ENCODE measurements around the gene ZC3H12D. TPM values are rescaled to one million over a fixed set of nuclear protein-coding genes. Genes with fewer than 3 reads are reported as not detected.

Gene ZC3H12D
- total and polyA plus RNA-seq, 2 donors, result 2.3 to 5.8 TPM

DNA sequence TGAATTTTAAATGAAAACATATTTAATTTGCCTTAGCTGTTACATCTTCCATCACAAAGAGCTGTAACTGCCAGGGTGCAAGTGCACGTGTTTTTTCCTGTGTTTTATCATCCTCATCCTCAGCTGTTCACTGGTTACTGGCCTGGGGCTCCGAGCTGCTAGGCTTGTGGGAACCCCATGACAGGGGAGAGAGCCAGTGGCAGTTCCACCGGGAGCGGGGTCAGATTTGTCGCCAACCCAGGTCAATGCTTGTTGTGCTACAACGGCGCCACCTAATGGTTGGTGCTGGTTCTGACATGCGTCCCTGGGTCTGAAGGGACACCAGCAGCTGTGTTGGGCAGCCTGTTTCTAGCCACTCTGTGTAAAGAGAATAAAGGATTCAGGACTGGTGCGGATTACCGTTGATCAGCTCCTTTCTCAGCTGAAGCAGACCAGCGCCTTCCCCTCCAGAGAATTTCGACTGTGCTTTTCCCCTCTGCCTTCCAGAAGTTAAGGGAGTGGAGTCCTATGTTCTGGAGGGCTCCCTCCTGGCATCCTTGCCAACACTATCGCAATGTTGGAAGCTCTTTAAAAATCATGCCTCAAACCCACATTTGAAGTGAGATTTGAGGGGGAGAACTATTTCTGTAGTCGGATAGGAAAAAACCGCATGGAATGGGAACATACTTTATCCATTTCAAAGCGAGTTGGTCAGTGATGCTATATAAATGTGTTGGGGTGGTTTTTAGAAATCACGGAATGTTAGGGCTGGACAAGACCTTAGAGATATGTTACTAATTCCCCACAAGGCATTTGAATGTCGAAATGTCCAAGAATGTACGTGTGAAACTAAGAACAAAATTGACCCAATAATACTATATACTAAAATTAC, 52.7 kb downstream of the ZC3H12D start:
- Histone ChIP-seq H3K27me3 (ENCODE audit: control insufficient read depth in 2 of 2, insufficient read depth in 1 of 2, low read length in 1 of 2) (no peaks in the 10 kb centered on the region), H3K27ac (ENCODE audit: low read depth in 1 of 2, low read length in 1 of 2) (no peak overlapping the region), H3K4me1 (ENCODE audit: control insufficient read depth in 2 of 2, insufficient read depth in 2 of 2, low read length in 2 of 2) (peaks cover 0 to 10% of the 10 kb centered on the region in 2 donors), H3K9me3 (ENCODE audit: control insufficient read depth in 2 of 2, insufficient read depth in 1 of 2, low read length in 1 of 2) (no peaks in the 10 kb centered on the region), H3K4me3 (ENCODE audit: low read length in 2 of 2) (no peak overlapping the region), H3K36me3 (ENCODE audit: control insufficient read depth in 2 of 2, insufficient read depth in 2 of 2, low read length in 1 of 2) (no peaks in the 10 kb centered on the region)
- 43% methylated on average over 19 of the region's 19 CpGs for WGBS
- peak; percentile 65 to 93 (median 77) for DNase-seq (ENCODE audit: low read depth in 6 of 9, low spot score in 9 of 9)

DNA sequence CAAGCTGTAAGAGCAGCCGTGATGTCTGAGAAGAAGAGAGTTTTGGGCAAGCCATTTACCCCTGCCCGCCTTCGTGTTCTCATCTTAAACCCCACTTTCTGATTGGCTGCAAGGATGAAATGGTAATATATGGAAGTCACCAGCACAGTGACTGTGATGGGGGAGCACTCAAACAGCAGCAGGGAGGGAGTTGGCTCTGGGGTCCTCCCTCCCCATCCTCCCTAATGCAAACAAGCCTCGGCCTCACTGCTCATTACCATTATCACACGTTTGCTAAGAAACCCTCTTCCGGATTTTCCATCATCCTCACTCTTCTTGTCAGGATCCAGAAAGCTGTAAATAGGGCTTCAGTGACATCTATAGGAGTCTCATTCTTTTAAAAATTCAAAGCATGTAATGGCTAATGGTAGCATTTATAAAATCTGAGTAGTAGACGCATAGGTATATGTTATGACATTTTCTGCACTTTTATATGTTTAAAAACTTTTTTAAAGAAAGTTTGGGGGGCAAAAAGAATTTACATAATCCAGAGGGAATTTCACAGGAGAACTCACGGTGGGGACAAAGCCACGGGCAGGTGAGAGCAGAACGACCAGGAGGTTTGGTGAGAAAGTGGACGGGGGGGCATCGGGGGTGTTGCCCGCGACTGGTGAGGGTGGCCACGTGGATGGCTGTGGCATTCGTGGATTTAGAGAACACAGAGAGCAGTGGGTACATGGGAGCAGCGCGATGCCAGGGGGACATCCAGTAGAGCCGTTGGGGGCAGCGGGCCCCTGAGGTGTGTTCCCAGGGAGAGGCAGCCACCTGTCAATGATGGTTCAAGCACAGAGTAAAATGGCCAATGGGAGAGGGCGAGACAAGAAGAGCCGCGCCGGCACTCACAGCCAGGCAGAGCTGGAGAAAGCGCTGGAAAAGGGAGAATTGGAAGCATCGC, 55.1 kb downstream of the ZC3H12D start:
- H3K36me3 ChIP-seq (ENCODE audit: control insufficient read depth in 2 of 2, insufficient read depth in 2 of 2, low read length in 1 of 2), result no peaks in the 10 kb centered on the region
- DNase-seq (ENCODE audit: low read depth in 6 of 9, low spot score in 9 of 9), result no peak
- peaks cover 0 to 3% of the 10 kb centered on the region in 2 donors for H3K9me3 ChIP-seq (ENCODE audit: control insufficient read depth in 2 of 2, insufficient read depth in 1 of 2, low read length in 1 of 2)
- WGBS, result 97% methylated on average over 26 of the region's 26 CpGs
- H3K27me3 ChIP-seq (ENCODE audit: control insufficient read depth in 2 of 2, insufficient read depth in 1 of 2, low read length in 1 of 2), result no peaks in the 10 kb centered on the region
- peaks cover 0 to 10% of the 10 kb centered on the region in 2 donors for H3K4me1 ChIP-seq (ENCODE audit: control insufficient read depth in 2 of 2, insufficient read depth in 2 of 2, low read length in 2 of 2)
- H3K4me3 ChIP-seq (ENCODE audit: low read length in 2 of 2), result no peak overlapping the region
- H3K27ac ChIP-seq (ENCODE audit: low read depth in 1 of 2, low read length in 1 of 2), result no peak overlapping the region

- Histone ChIP-seq H3K36me3 (ENCODE audit: control insufficient read depth in 2 of 2, insufficient read depth in 2 of 2, low read length in 1 of 2) (no peaks in the 10 kb centered on the region), H3K4me1 (ENCODE audit: control insufficient read depth in 2 of 2, insufficient read depth in 2 of 2, low read length in 2 of 2) (peaks cover 0 to 10% of the 10 kb centered on the region in 2 donors), H3K27me3 (ENCODE audit: control insufficient read depth in 2 of 2, insufficient read depth in 1 of 2, low read length in 1 of 2) (no peaks in the 10 kb centered on the region), H3K27ac (ENCODE audit: low read depth in 1 of 2, low read length in 1 of 2) (no peak overlapping the region), H3K9me3 (ENCODE audit: control insufficient read depth in 2 of 2, insufficient read depth in 1 of 2, low read length in 1 of 2) (peaks cover 0 to 3% of the 10 kb centered on the region in 2 donors), H3K4me3 (ENCODE audit: low read length in 2 of 2) (no peak overlapping the region)
- 99% methylated on average over 4 of the region's 4 CpGs for WGBS
- no peak for DNase-seq (ENCODE audit: low read depth in 6 of 9, low spot score in 9 of 9)
These were observed 56.2 kb downstream of the ZC3H12D start for GRCh38 chr6:149428606-149429005.

DNA sequence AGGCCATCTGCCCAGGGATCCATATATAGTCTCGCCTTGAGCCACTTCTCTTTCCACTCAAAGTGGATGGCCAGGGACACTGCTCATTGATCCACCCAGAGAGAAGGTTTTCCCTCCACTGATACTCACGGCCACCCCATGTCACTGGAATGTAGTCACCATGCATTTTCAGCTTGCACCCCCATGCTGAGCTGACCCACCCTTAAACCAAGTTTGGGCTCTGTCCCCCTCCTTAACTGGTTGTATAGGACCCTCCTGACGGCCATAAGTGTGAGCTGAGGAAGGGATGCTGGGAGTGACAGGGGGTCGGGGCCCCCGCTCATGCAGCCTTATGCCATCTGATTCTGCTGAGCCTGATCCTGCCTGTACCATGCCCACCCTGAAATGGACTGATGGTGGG, 59.1 kb downstream of the ZC3H12D start:
- WGBS, result 97% methylated on average over 5 of the region's 5 CpGs
- no peak overlapping the region for H3K27ac ChIP-seq (ENCODE audit: low read depth in 1 of 2, low read length in 1 of 2)
- no peaks in the 10 kb centered on the region for H3K4me1 ChIP-seq (ENCODE audit: control insufficient read depth in 2 of 2, insufficient read depth in 2 of 2, low read length in 2 of 2)
- DNase-seq (ENCODE audit: low read depth in 6 of 9, low spot score in 9 of 9), result no peak
- peaks cover 0 to 3% of the 10 kb centered on the region in 2 donors for H3K9me3 ChIP-seq (ENCODE audit: control insufficient read depth in 2 of 2, insufficient read depth in 1 of 2, low read length in 1 of 2)
- H3K4me3 ChIP-seq (ENCODE audit: low read length in 2 of 2), result no peak overlapping the region
- no peaks in the 10 kb centered on the region for H3K36me3 ChIP-seq (ENCODE audit: control insufficient read depth in 2 of 2, insufficient read depth in 2 of 2, low read length in 1 of 2)
- no peaks in the 10 kb centered on the region for H3K27me3 ChIP-seq (ENCODE audit: control insufficient read depth in 2 of 2, insufficient read depth in 1 of 2, low read length in 1 of 2)

- WGBS, result 98% methylated on average over 8 of the region's 8 CpGs
- no peak for DNase-seq (ENCODE audit: low read depth in 6 of 9, low spot score in 9 of 9)
These were observed 59.6 kb downstream of the ZC3H12D start for GRCh38 chr6:149425224-149425623.

DNA sequence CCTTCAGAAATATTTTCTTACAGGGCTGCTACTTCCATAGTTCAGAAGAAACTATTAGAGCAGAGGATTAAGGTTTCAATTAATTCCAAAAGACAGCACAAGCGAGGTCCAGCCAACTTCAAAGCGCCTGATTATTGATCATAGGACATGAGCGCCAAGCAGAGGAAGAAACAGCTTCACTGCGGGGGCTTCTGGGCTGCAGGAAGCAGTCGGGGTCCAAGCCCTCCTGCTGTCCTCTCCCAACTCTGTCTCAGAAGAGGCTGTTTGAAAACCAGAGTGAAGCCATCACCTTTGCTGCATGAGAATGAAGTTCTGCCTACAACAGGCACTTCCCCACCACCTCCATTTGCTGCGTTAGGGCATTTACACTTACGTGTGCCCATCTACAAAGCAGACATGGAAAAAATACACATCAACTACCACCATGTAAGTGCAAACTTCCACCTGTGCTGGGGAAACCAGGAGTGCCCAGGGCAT, 60.8 kb downstream of the ZC3H12D start:
- H3K27ac ChIP-seq (ENCODE audit: low read depth in 1 of 2, low read length in 1 of 2), result no peak overlapping the region
- H3K36me3 ChIP-seq (ENCODE audit: control insufficient read depth in 2 of 2, insufficient read depth in 2 of 2, low read length in 1 of 2), result no peaks in the 10 kb centered on the region
- no peaks in the 10 kb centered on the region for H3K4me1 ChIP-seq (ENCODE audit: control insufficient read depth in 2 of 2, insufficient read depth in 2 of 2, low read length in 2 of 2)
- peaks cover 0 to 3% of the 10 kb centered on the region in 2 donors for H3K9me3 ChIP-seq (ENCODE audit: control insufficient read depth in 2 of 2, insufficient read depth in 1 of 2, low read length in 1 of 2)
- no peak overlapping the region for H3K4me3 ChIP-seq (ENCODE audit: low read length in 2 of 2)
- WGBS, result 97% methylated on average over 7 of the region's 7 CpGs
- no peak for DNase-seq (ENCODE audit: low read depth in 6 of 9, low spot score in 9 of 9)
- no peaks in the 10 kb centered on the region for H3K27me3 ChIP-seq (ENCODE audit: control insufficient read depth in 2 of 2, insufficient read depth in 1 of 2, low read length in 1 of 2)

More at GRCh38 chr6:149425224-149425623, 59.6 kb downstream of the ZC3H12D start:
- H3K27ac ChIP-seq (ENCODE audit: low read depth in 1 of 2, low read length in 1 of 2), result no peak overlapping the region
- no peaks in the 10 kb centered on the region for H3K27me3 ChIP-seq (ENCODE audit: control insufficient read depth in 2 of 2, insufficient read depth in 1 of 2, low read length in 1 of 2)
- no peaks in the 10 kb centered on the region for H3K4me1 ChIP-seq (ENCODE audit: control insufficient read depth in 2 of 2, insufficient read depth in 2 of 2, low read length in 2 of 2)
- no peak overlapping the region for H3K4me3 ChIP-seq (ENCODE audit: low read length in 2 of 2)
- H3K36me3 ChIP-seq (ENCODE audit: control insufficient read depth in 2 of 2, insufficient read depth in 2 of 2, low read length in 1 of 2), result no peaks in the 10 kb centered on the region
- peaks cover 0 to 3% of the 10 kb centered on the region in 2 donors for H3K9me3 ChIP-seq (ENCODE audit: control insufficient read depth in 2 of 2, insufficient read depth in 1 of 2, low read length in 1 of 2)

DNA sequence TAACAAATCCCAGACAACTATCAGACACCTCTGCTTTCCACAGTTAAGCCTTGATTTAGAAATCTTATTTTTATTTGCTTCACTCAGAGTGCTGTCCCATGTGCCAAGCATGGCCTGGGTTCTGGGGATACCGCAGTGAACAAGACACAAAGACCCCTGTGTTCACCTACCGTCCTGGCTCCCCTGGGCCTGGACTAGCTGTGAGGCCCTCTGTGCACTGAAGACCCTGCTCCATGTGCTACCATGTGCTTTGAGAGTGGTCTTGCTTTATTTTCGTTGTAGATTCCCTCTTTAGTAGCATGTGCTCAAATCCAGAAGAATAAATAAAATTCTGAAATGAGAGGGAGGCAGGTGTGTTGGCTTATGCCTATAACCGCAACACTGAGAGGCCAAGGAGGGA, 62.2 kb downstream of the ZC3H12D start:
- Histone ChIP-seq H3K9me3 (ENCODE audit: control insufficient read depth in 2 of 2, insufficient read depth in 1 of 2, low read length in 1 of 2) (peaks cover 0 to 3% of the 10 kb centered on the region in 2 donors), H3K27ac (ENCODE audit: low read depth in 1 of 2, low read length in 1 of 2) (no peak overlapping the region), H3K4me3 (ENCODE audit: low read length in 2 of 2) (no peak overlapping the region), H3K36me3 (ENCODE audit: control insufficient read depth in 2 of 2, insufficient read depth in 2 of 2, low read length in 1 of 2) (no peaks in the 10 kb centered on the region), H3K27me3 (ENCODE audit: control insufficient read depth in 2 of 2, insufficient read depth in 1 of 2, low read length in 1 of 2) (no peaks in the 10 kb centered on the region), H3K4me1 (ENCODE audit: control insufficient read depth in 2 of 2, insufficient read depth in 2 of 2, low read length in 2 of 2) (no peaks in the 10 kb centered on the region)
- no peak for DNase-seq (ENCODE audit: low read depth in 6 of 9, low spot score in 9 of 9)
- WGBS, result 98% methylated on average over 4 of the region's 4 CpGs

DNA sequence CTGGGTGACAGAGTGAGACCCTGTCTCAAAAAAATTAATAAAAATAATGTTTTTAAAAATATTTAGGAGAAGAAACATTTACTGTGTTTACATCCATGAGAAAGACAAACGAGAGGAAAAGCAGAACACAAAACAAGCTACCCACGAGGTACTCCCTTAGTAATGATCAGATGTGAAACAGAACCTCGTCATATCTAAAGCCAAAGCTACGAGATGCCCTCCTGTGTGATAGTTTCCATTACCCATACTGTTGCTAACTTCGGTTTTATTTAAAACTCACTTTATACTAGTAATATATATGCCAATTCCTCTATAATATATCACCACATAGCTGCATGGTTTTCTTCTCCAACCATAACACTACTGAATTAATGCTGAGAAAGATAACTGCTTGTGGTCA, 63.7 kb downstream of the ZC3H12D start:
- DNase-seq (ENCODE audit: low read depth in 6 of 9, low spot score in 9 of 9), result no peak
- Histone ChIP-seq H3K4me1 (ENCODE audit: control insufficient read depth in 2 of 2, insufficient read depth in 2 of 2, low read length in 2 of 2) (no peaks in the 10 kb centered on the region), H3K9me3 (ENCODE audit: control insufficient read depth in 2 of 2, insufficient read depth in 1 of 2, low read length in 1 of 2) (peaks cover 0 to 3% of the 10 kb centered on the region in 2 donors), H3K27ac (ENCODE audit: low read depth in 1 of 2, low read length in 1 of 2) (no peak overlapping the region), H3K36me3 (ENCODE audit: control insufficient read depth in 2 of 2, insufficient read depth in 2 of 2, low read length in 1 of 2) (no peaks in the 10 kb centered on the region), H3K4me3 (ENCODE audit: low read length in 2 of 2) (no peak overlapping the region), H3K27me3 (ENCODE audit: control insufficient read depth in 2 of 2, insufficient read depth in 1 of 2, low read length in 1 of 2) (no peaks in the 10 kb centered on the region)
- WGBS, result 93% methylated on average over 5 of the region's 5 CpGs

Measured in thymus (tissue), 11 donors.